Germinal center (tissue), 1 donor: ENCODE data around the gene GLI3.
"Not testable (repeated sequence)": the region's sequence is repeated elsewhere in the genome, so short reads cannot be mapped to it uniquely, and the experiment has no call there.

Experiments used
- DNase-seq: peaks from one replicate; pipeline ENCODE4 v3.0.0; 2012; ENCODE audit warnings: mixed read lengths, low spot score

Gene GLI3

DNA sequence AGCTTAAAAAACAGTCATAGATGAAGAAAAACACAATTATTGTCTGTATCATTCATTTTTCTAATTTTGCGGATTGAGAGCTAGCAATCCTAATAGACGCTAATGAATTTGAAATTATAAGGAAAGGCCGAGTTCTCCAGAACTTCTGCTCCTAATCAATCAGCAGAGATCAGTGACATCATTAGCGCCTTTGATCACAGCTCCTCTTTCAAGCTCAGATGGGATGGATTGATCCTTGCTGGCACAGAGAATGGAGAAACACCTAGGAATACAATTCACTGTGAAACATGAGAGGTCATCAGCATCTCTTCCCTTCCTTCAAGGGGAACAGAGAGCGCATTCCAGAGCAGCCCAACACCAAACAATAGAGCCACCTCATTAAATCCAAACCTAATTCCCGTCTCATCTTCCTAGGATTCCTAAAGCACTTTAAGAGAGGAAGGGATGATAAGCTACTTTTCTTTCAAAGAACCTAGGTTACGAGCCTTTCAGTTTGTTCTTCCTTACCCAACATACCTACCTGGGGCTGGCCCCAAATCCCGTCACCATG, 24.4 kb downstream of the GLI3 start:
- no peak for DNase-seq

DNA sequence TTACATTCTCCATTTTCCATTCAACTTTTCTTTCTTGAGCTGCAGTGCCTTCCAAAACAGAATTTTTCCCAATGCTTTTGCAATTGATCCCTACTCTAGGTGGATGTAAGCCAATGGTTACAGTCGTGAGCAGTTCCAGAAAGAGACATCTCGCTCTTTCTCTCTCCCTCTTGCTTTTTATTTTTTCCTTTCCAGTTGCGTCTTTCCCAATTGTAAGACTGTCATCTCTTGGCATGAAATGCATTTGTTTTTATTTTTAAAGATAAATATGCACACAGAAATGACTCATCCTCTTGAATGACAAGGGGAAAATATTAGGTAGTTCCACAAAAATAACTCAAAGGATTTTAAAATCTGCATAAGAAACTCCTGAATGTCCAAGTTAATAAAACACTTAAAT, 25.1 kb downstream of the GLI3 start:
- DNase-seq: no peak

DNA sequence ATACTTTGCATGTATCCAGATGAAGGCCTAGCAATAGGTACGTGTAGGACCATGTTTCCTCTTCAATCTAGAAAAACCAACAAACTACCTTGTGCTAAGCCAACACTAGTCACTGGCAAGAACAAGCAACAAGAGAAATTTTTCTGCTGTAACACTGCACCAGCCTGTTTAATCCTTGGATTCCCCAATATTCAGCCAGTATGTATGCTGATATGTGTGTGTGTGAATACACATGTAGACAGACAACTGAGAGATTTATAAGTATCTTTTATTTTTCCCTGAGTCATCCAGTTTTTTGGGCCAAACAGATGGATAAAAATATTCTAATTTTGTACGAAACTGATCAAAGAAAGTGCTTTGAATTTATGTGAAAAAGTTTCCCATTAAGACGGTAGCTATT, 26.2 kb downstream of the GLI3 start:
- no peak for DNase-seq

DNA sequence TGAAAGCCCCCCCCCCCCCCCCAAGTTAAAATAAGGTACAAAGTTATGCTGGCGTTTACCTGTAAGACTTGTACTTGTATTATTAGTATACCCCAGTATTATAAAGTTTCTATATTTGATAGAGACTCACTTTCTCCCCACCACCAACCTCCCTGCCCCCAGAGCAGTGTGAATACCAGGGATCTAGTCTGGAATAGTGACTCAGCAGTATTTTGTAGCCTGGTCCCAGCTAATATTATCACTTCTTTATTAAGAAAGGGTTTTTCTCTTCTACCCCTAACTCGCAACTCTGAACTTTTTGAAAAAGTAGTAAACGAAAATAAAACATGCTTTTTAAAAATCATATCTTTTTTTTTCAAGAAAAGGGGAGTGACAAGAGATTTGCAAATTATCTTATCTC, 26.7 kb downstream of the GLI3 start:
- no peak for DNase-seq

DNA sequence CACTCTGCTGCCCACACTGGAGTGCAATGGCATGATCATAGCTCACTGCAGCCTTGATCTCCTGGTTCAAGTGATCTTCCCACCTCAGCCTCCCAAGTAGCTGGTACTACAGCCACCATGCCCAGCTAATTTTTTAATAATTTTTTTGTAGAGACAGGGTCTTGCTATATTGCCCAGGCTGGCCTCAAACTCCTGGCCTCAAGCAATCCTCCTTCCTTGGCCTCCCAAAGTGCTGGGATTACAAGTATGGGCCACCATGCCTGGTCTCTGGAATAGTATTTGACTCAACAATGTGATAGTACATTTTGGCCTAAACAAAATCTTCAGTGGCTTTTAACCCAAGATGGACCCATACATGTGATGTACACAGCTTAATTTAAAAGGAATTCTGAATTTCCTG, 27.9 kb downstream of the GLI3 start:
- not testable (repeated sequence) for DNase-seq

DNA sequence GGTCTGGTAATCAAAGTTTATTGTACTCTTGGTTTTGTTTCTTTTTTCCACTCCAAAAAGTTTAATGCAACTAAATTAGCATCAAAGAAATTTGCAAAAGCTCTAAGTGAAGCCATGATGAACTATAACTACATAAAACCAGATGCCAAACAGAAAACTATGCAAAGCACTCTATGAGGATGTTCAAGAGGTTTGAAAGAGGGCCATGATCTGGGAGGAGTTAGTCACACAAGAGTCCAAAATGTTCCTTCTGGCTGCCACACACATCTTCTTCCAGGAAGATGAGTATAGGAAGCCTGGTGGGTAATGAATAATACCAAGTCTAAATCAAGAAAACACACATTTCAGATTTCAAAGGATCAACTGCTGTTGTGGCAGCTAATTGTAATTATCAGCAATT, 28.4 kb downstream of the GLI3 start:
- no peak for DNase-seq

DNA sequence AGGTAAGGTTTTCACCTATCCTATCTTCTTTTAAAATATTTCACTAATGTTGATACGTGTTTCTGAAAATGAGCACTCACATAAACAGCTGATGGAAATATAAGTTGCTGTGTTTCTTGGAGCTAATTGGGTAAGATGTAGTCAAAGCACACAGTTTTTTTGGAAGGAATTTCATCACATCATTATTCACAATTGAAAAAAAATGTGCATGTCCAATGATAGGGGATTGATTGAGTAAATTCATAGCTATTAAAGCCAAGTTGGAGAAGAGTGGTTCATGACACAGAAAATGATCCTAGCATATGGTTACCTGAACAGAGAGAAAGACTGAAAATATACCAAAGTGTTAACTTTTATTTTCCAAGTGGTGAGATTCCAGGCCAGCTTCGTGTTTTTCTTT, 29.6 kb downstream of the GLI3 start:
- DNase-seq: no peak

DNA sequence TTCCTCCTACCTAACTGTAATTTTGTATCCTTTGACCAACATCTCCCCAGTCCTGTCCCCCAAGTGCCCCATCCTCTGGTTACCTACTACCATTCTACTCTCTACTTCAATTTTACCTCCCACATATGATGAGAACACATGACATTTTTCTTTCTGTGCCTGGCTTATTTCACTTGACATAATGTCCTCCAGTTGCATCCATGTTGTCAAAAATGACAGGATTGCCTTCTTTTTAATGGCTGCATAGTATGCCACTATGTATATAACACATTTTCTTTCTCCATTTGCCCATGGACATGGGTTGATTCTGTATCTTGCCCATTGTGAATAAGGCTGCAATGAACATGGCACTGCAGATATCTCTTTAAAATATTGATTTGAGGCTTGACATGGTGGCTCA, 33.7 kb downstream of the GLI3 start:
- no peak for DNase-seq

DNA sequence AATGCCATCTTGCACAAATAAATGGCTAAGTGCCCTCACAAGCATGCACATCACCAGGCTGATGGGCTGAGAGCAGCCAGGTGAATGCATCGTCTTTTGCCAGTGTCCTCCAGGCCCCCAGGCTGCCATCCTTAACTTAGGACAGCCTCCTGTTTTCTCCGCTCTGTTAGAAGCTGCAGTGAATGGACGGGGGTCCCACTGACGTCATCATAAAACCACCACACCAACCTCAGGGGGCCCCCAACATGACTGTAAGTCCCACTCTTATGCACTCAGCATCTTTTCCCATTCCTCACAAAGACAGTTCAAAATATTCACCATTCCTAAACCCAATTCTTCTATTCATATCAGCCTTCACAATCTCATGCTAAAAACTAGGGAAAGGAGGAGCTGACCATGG, 34.4 kb downstream of the GLI3 start:
- no peak for DNase-seq

DNA sequence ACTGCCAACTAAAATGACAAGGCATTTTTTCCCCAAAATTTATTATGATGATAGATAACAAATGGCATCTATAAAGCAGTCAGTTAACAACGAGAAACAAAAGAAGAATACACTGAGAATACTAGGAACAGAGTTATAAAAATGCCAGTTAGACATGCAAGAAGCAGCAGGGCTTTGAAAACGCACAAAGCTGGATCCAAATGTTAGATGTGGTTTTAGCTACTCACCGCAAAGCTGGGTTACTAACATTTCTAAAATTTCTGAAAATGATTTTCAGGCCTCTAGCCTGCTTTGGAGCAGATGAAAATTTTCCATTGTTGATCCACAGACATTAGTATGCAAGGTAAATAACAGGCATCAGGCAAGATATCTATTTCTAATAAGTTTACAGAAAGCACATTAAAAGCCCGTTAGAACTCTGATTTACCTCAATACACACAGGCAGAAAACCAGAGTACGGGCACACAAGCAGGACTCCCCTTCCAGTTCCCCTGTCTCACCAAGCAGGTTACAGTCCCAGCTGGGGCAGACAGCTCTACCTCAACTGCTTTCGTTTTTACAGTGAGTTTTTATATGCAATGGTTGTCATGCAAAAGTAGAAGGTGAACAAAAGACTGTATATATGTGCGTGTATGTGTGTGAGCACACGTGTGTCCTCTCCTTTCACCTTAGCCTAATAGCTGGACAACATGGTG, 37.9 kb downstream of the GLI3 start:
- no peak for DNase-seq

DNA sequence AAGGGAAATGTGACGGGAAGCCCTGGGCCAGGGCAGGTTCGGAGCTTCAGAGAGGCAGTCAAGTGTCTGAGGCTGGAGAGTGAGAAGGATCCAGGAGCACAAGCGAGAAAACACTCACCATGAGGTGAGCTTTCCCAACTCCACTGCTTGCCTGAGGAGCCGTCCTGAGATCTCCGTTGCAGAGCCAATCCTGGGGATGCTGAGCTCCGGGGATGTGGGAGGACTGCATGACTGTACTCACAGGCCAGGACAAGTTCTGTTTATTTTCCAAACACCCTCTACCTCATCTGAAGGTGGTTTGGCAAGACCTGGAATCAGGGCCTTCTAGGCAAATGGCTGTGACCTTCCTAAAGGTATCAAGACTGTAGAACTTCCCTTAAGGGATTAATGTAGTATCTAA, 38.7 kb downstream of the GLI3 start:
- DNase-seq: no peak

DNA sequence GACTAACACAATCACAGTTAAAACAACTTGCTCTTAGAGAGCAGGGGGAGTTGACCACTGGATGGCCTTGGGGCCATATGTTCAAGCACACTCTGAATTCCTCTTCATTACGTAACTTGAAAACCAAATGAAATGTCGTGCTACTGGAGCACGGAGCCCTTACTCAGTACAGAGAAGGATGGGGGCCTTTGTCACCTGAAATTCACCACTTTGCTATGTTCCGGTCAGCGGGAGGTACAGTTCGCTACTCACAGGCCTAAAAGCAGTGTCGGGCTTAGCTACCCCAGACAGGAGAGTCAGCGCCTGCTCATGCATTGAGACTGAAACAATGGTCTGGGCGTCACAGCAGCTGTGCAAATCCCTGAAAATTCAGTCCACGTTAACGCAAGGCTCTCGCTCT, 39.6 kb downstream of the GLI3 start:
- DNase-seq: no peak

DNA sequence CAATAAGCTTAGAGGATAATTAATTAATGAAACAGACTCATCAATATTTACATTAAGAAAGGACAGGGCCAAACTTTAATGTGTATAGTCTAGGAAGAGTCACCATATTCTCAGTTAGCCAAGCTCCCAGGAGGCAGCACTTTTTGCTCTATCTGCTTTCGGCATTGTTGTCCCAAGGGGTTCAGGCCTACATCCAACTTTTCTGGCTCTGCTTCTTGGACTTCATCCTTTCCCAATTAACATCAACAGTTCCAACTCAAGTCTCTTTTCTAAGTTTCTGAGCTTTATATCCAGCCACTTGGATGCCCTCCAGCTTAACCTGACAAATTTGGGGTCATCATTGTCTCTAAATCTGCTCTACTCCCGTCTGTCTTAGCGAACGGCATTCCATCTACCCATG, 42.8 kb downstream of the GLI3 start:
- DNase-seq: no peak

DNA sequence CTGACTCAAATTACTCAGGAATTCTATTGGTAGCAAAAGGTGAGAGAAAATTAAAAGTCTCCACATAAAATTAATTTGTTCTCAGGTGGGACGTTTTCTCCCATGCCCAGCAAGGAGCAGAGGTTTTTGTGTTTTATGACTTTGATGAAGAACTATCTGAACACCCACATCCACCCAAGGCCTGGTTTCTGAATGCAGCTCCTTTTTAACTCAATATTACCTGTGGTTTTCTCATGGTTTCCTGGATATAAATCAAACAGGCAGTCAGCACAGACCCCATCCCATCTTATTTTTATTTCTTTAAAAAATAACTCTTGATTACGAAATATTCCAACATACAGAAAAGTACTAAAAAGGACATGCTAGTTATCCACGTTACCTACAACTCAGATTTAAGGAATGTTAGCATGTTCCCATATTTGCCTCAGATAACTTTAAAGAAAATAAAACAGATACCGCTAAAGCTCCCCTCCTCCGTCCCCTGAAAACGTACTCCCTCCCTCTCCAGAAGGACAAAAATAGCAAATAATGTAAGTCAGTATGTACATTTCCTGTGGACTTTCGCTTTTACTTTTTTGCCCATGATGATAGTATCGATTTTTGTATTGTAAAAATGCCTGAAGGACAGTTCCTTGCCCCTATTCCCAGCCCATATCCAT, 43.4 kb downstream of the GLI3 start:
- no peak for DNase-seq

DNA sequence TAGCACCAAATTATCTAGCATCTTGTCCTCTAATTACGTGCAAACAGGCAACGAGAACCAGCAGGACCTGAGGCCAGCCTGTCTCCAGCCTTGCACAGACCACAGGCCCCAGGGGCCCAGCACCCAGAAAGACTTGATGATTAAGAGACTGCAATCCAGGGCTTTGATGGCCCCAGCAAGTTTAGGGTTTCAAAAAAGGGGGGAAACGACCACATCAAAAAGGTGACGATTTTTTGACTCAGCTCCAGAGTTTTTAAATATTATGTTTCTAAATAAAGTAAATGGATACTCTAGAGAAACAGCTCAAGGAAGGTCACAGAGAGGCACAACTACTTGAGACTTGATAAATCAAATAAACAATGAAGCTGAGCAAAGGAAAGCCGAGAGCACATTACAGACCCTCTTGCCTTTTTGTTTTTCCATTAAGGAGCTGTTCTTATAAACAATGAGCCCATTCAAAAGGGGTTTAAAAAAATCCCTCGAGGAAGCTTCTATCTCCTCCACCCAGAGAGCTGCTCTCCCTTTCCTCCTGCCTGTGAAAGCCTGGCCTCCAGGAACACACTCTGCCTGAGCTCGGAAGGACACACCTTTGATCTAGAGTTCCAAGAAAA, 44.1 kb downstream of the GLI3 start:
- no peak for DNase-seq

DNA sequence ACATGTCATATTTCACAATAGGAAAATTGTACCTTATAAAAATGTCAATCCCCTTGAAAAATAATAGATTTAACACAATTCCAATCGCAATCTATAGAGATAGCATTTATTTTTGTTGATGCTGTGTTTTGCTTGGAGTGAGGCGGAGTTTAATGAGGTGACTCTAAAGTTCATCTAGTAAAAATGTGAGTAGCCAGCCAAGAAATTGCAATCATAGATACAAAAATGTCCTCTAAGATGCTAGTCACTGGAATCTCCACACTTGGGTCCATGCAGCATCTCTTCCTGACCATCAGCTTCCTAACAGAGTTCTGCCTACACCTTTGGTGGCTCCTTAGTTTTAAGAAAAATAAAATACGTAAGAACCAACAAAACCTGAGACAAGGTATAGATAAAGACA, 44.9 kb downstream of the GLI3 start:
- no peak for DNase-seq

DNA sequence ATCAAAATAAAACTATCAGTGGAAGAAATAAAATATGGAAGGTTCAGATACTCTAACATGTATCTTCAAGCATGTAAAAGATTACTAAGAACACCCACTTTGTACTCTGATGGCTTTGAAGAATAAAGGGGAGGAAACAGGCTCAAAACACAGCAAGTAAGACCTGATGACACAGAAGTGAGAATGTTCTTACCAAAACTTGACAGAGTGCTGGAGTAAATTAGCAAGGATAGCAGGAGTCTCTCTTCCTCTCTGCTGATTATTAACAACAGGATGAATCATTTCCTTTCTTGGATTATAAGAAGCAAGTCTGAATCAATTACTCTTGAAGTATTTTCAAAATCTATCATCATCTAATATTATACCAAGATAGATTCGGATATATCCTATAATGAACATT, 47.5 kb downstream of the GLI3 start:
- no peak for DNase-seq

DNA sequence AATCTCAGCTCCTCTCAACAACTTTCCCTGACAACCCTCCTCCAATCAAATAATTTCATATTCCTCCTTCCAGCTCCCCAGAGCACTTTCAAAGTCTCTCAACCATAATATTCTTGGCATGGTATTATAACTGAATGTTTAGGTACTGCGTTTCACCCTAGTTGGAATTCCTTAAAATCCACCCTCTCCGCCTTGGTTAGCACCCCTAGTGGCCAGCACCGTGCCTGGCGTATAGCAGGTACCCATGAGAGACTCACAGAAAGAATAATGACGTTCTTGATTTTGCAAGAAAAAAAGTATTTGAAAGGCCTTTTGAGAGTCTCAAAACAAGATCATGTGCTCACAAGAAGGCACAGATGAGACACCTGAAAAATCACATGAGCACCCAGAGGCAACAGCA, 50.9 kb downstream of the GLI3 start:
- no peak for DNase-seq

DNA sequence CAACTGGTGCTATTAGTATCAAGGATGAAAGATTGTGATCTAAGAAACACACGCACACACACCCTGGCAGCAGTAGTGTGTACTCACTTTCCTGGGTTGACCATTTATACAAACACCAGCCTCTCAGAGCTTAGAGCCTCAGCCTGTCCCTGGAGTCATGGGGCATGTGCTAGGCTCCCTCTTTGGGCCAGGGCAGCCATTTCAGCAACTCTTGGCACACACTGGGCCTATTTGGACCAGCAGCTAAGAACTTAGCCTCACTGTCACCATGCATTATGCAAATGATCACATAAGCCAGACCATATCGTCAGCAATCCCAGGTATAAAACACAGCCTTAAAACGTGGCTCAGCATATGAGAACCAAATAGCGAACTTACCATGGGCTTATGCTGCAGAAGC, 51.3 kb downstream of the GLI3 start:
- no peak for DNase-seq

DNA sequence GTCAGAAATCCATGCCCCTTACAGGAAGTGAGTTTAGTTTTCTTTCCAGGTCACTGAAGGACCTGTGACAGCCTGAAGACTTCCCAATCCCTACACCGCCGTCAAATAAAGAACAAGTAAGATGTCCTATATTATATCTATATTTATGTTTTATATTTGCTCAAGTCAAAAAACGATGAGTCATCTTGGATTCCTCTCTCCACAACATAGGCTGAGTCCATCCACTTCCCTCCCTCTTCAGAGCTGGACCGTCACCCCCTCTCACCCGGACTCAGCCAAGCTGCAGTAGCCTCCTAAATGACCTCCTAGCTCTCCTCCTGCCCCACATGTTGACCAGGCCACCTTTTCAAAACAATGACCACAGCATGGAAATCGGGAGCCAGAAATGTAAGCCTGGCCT, 53.5 kb downstream of the GLI3 start:
- DNase-seq: no peak

DNA sequence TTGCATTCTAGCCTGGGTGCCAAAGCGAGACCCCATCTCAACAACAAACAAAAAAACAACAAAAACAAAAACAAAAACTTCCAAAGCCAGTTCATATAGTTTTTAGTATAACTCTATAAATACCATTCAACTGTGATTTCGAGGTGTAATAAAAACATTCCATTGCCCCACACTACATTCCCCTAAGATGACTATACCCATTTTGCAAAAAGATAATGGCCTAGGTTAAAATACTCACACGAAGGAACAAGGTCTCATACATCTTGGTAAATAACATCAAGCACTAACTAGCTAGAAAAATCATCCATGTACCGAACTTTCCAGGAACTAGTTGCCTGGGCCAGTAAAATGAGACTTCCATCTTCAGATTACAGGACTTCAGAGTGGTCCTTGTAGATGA, 55.4 kb downstream of the GLI3 start:
- no peak for DNase-seq

DNA sequence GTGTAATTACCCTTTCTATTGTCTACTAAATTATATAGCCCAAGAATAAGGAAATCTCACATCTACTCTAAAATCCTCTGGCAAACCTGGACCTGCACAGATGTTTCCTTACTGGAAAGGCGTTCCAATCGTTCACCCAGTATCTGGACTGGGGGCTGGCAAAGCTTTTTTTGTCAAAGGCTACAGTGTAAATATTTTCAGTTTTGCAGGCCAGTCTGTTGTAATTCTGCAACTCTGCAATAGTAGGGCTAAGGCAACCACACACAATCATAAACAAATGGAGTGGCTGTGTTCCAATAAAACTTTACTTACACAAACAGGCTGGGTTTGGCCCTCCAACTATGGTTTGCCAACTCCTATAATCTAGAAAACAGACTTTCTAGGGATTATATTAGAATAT, 56.2 kb downstream of the GLI3 start:
- DNase-seq: no peak

DNA sequence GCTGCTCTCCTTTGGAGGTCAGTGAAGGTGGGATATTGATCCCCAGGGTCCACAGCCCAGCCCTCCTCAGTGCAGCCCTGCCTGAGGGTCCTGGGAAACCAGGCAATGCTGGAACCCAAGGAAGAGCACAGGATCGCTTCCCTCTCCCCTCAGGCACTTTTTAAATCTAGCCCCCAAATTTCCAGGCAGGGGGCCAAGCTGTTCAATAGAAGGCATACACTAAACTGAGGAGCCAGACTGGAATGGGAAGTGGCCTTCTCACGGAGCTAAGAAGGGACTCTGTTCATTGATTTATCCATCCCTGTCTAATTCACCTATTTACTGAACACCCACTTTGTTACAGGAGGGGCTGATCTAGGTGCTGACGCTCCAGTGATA, 60.3 kb downstream of the GLI3 start:
- DNase-seq: no peak
